GM23248 (cell line): ENCODE measurements around the gene IRAK1BP1. TPM values are rescaled to one million over a fixed set of nuclear protein-coding genes. Genes with fewer than 3 reads are reported as not detected.
"Not testable (repeated sequence)": the region's sequence is repeated elsewhere in the genome, so short reads cannot be mapped to it uniquely, and the experiment has no call there.

ENCODE experiments used
- DNase-seq: peaks from one replicate; pipeline ENCODE4 v3.0.0-alpha.2; 2015
- H2AFZ ChIP-seq: fragments of 200-600 bp; sonication (generic); 2 replicates; pipeline ENCODE4 v1.6.1; 2016; ENCODE audit warnings: antibody characterized with exemption
- H3F3A ChIP-seq: fragments of 200-600 bp; sonication (generic); 2 replicates; pipeline ENCODE4 v1.6.1; 2016; ENCODE audit warnings: mild to moderate bottlenecking, antibody characterized with exemption, mixed run types; ENCODE audit not compliant: insufficient read depth
- H3K27ac ChIP-seq: fragments of 200-600 bp; sonication (generic); 2 replicates; pipeline ENCODE4 v1.5.1; 2016; ENCODE audit warnings: mild to moderate bottlenecking
- H3K27me3 ChIP-seq: fragments of 200-600 bp; sonication (generic); replicated peaks from 2 replicates; pipeline ENCODE4 v1.6.1; 2016; ENCODE audit warnings: mild to moderate bottlenecking; ENCODE audit not compliant: insufficient read depth
- H3K36me3 ChIP-seq: fragments of 200-600 bp; sonication (generic); 2 replicates; pipeline ENCODE4 v1.6.1; 2016; ENCODE audit warnings: low read depth, mild to moderate bottlenecking
- H3K4me1 ChIP-seq: fragments of 200-600 bp; sonication (generic); 2 replicates; pipeline ENCODE4 v1.6.1; 2016; ENCODE audit warnings: mild to moderate bottlenecking; ENCODE audit not compliant: insufficient read depth
- H3K4me2 ChIP-seq: fragments of 200-600 bp; sonication (generic); one replicate; pipeline ENCODE4 v1.6.1; 2016; ENCODE audit warnings: mild to moderate bottlenecking; ENCODE audit not compliant: unreplicated experiment
- H3K4me3 ChIP-seq: fragments of 200-600 bp; sonication (generic); 2 replicates; pipeline ENCODE4 v1.5.1; 2016; ENCODE audit warnings: mild to moderate bottlenecking
- H3K79me2 ChIP-seq: fragments of 200-600 bp; sonication (generic); 2 replicates; pipeline ENCODE4 v1.6.1; 2016; ENCODE audit warnings: mild to moderate bottlenecking; ENCODE audit not compliant: insufficient read depth
- H3K9ac ChIP-seq: fragments of 200-600 bp; sonication (generic); 2 replicates; pipeline ENCODE4 v1.6.1; 2016; ENCODE audit warnings: mild to moderate bottlenecking
- H3K9me2 ChIP-seq: fragments of 200-600 bp; sonication (generic); 2 replicates; pipeline ENCODE4 v1.6.1; 2016; ENCODE audit warnings: mixed run types, mild to moderate bottlenecking, moderate library complexity; ENCODE audit not compliant: insufficient read depth
- H3K9me3 ChIP-seq: fragments of 200-600 bp; sonication (generic); one replicate; pipeline ENCODE4 v1.6.1; 2017; ENCODE audit warnings: low read depth
- H4K20me1 ChIP-seq: fragments of 200-600 bp; sonication (generic); 2 replicates; pipeline ENCODE4 v1.6.0; 2016; ENCODE audit not compliant: insufficient read depth
- EZH2 ChIP-seq: fragments of 200-600 bp; sonication (generic); IDR thresholded peaks from 2 replicates; pipeline ENCODE4 v1.6.1; 2018; ENCODE audit warnings: antibody characterized with exemption, mild to moderate bottlenecking; ENCODE audit not compliant: insufficient read depth, poor library complexity, severe bottlenecking
- EZH2phosphoT487 ChIP-seq: fragments of 200-600 bp; sonication (generic); IDR thresholded peaks from 2 replicates; pipeline ENCODE4 v1.6.1; 2018; ENCODE audit warnings: antibody characterized with exemption, moderate library complexity, mild to moderate bottlenecking, low read depth; ENCODE audit not compliant: insufficient read depth
- WGBS, 2 experiments: methylation state at CpG; one replicate each; pipeline ENCODE4 v1.1.6; 2015 to 2017; ENCODE audit warnings: low lambda C conversion rate in 2 of 2, low coverage in 1 of 2; ENCODE audit errors: missing lambda C conversion rate in 2 of 2; 5-methylcytosine and 5-hydroxymethylcytosine counted together
- in situ Hi-C: fragments of 300-500 bp; cut with MboI; formaldehyde crosslinking; loops from 2 replicates; pipeline ENCODE4 v1.15.0; 2020
- polyA plus RNA-seq: library from polyadenylated mRNA; unstranded; fragments of >200 nt; fragmentation: Nextera tagmentation; extraction: Ambion mirVana; gene quantifications from 2 replicates; pipeline ENCODE4 v1.2.1, GENCODE V29; 2016
- total RNA-seq: library from RNA; depleted of rRNA; stranded (reverse); fragments of >200 nt; shearing (Covaris generic); gene quantifications from 2 replicates; pipeline ENCODE4 v1.2.3, GENCODE V29; 2014

The IRAK1BP1 gene
- total and polyA plus RNA-seq, 2 experiments from 2014 or later = 2.0 to 4.2 TPM

DNA sequence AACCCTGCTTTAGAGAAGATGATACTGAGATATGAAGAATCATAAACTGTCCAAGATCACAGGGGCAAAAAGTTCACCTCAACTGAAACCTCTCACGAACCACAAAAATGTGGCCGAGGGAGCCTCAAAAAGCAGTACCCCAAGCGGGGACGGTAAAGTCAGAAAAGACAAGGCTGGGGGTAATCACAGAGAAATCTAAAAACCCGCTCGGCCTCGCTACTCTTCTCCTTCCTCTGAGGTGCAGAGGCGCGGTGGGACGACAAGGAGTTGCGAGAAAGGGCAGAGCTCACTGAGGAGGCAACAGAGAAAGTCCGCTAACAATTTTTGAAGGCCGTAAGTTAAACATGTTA, 356 bp upstream of the IRAK1BP1 start:
- Histone ChIP-seq H4K20me1 (no peaks in the 10 kb centered on the region), H3K79me2 (no peaks in the 10 kb centered on the region), H3K27me3 (no peaks in the 10 kb centered on the region), H3K27ac (peak overlapping the region; percentile 20), H2AFZ (peak overlapping the region; percentile 100), H3K9me2 (no peaks in the 10 kb centered on the region), H3K9me3 (no peaks in the 10 kb centered on the region), H3F3A (no peaks in the 10 kb centered on the region), H3K36me3 (no peaks in the 10 kb centered on the region), H3K4me3 (peak overlapping the region; percentile 94), H3K4me1 (peaks cover 5% of the 10 kb centered on the region; the same call in 1 of the 2 replicates), H3K9ac (peak overlapping the region; percentile 83), H3K4me2 (peak overlapping the region; percentile 92)
- no peak for TF ChIP-seq EZH2
- no peak for TF ChIP-seq EZH2phosphoT487
- in situ Hi-C loops = no loop called here
- no peak for DNase-seq
- 1 to 2% methylated on average over 13 of the region's 13 CpGs for WGBS, 2 experiments

DNA sequence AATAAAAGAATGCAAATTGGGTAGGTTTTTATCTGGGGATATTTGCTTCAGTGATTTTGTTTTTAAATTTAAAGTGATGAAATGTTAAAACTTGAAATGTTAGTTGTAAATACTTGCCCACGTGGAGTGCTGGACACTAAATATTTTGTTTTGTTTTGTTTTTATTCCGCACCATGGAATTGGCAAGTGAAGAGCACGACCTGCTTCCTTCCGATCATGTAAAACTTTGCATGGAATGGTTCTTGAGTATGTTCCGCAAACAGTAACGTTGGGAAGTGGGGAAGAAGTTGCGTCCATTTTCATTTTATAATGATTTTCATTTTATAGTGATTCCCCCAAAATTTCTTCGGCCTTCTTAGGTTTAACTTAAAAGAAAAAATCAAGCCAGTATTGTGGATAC, 765 bp downstream of the IRAK1BP1 start:
- whole genome bisulfite sequencing, 2 experiments = 14 to 15% methylated on average over 8 of the region's 8 CpGs

GRCh38 chr6:78875505-78875904, 8.2 kb downstream of the IRAK1BP1 start:
- Histone ChIP-seq H3K9ac (no peak overlapping the region), H3K36me3 (no peaks in the 10 kb centered on the region), H3K4me3 (no peak overlapping the region), H3K79me2 (no peaks in the 10 kb centered on the region), H3K4me1 (no peaks in the 10 kb centered on the region), H3K27me3 (no peaks in the 10 kb centered on the region), H3K9me3 (no peaks in the 10 kb centered on the region), H2AFZ (no peak overlapping the region), H3K9me2 (no peaks in the 10 kb centered on the region), H3K27ac (no peak overlapping the region), H4K20me1 (no peaks in the 10 kb centered on the region), H3F3A (no peaks in the 10 kb centered on the region), H3K4me2 (no peak overlapping the region)
- TF ChIP-seq EZH2 (no peak), EZH2phosphoT487 (no peak)
- 96 to 97% methylated on average over 3 of the region's 3 CpGs for WGBS, 2 experiments
- DNase-seq = no peak
- in situ Hi-C loops = no loop called here

More for the DNA sequence above, 765 bp downstream of the IRAK1BP1 start:
- no peaks in the 10 kb centered on the region for H3K79me2 ChIP-seq
- in situ Hi-C loops = no loop called here
- H3K4me2 ChIP-seq = peak overlapping the region; percentile 92
- no peak for TF ChIP-seq EZH2phosphoT487
- TF ChIP-seq EZH2 = no peak
- H3K27me3 ChIP-seq = no peaks in the 10 kb centered on the region
- H2AFZ ChIP-seq = peak overlapping the region; percentile 100
- H3K4me3 ChIP-seq = peak overlapping the region; percentile 94
- no peak overlapping the region for H3K27ac ChIP-seq
- peak overlapping the region; percentile 83 for H3K9ac ChIP-seq
- peaks cover 5% of the 10 kb centered on the region; the same call in 1 of the 2 replicates for H3K4me1 ChIP-seq
- no peaks in the 10 kb centered on the region for H3F3A ChIP-seq
- H3K36me3 ChIP-seq = no peaks in the 10 kb centered on the region
- DNase-seq = no peak
- H3K9me3 ChIP-seq = no peaks in the 10 kb centered on the region
- H3K9me2 ChIP-seq = no peaks in the 10 kb centered on the region
- no peaks in the 10 kb centered on the region for H4K20me1 ChIP-seq

DNA sequence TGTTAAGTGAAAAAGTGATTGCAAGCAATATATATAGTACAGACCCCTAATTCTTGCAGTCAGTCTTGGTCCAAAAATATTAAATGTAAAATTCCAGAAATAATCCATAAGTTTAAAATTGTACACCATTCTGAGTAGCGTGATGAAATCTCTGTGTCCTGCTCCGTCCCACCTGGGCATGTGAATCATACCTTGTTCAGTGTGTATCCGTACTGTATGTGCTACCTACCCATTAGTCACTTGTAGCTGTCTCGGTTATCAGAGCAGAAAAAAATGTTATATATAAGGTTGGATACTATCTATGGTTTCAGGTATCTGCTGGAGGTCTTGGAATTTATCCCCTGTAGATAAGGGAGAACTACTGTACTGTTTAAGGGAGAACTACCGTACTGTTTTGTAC, 16.3 kb downstream of the IRAK1BP1 start:
- Histone ChIP-seq H2AFZ (no peak overlapping the region), H3K27me3 (no peaks in the 10 kb centered on the region), H3K79me2 (no peaks in the 10 kb centered on the region), H3K4me1 (no peaks in the 10 kb centered on the region), H3K4me2 (no peak overlapping the region), H4K20me1 (no peaks in the 10 kb centered on the region), H3K27ac (no peak overlapping the region), H3F3A (no peaks in the 10 kb centered on the region), H3K9me3 (no peaks in the 10 kb centered on the region), H3K9ac (no peak overlapping the region), H3K36me3 (no peaks in the 10 kb centered on the region), H3K9me2 (no peaks in the 10 kb centered on the region), H3K4me3 (no peak overlapping the region)
- 94 to 98% methylated on average over 5 of the region's 5 CpGs for WGBS, 2 experiments
- TF ChIP-seq EZH2 = no peak
- no peak for TF ChIP-seq EZH2phosphoT487
- DNase-seq = no peak
- in situ Hi-C loops = no loop called here

DNA sequence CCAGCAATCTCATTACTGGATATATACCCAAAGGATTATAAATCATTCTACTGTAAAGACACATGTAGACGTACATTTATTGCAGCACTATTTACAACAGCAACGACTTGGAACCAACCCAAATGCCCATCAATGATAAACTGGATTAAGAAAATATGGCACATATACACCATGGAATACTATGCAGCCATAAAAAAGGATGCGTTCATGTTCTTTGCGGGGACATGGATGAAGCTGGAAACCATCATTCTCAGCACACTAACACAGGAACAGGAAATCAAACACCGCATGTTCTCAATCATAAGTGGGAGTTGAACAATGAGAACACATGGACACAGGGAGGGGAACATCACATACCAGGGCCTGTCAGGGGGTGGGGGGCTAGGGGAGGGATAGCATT, 22.6 kb downstream of the IRAK1BP1 start:
- H3K4me2 ChIP-seq, H3K27ac ChIP-seq, H4K20me1 ChIP-seq, DNase-seq, H3K36me3 ChIP-seq, H3K4me1 ChIP-seq, H3K9me2 ChIP-seq, H3K4me3 ChIP-seq, in situ Hi-C loops, H3F3A ChIP-seq, H3K79me2 ChIP-seq, H3K9me3 ChIP-seq, H3K9ac ChIP-seq, H2AFZ ChIP-seq, H3K27me3 ChIP-seq: not testable (repeated sequence)
- 93 to 94% methylated on average over 5 of the region's 5 CpGs for WGBS, 2 experiments
